Daoy (cell line): ENCODE results near the gene GPR34. TPM values are rescaled to one million over a fixed set of nuclear protein-coding genes. Genes with fewer than 3 reads are reported as not detected.
A peak's percentile ranks its signal among the peaks of the same experiment; 100 is the strongest.
"Not testable (repeated sequence)": the region's sequence is repeated elsewhere in the genome, so short reads cannot be mapped to it uniquely, and the experiment has no call there.

Experiments
- DNase-seq: peaks from one replicate; pipeline ENCODE4 v3.0.0-alpha.2; 2015; ENCODE audit warnings: low read depth
- total RNA-seq: library from RNA; depleted of rRNA; stranded (reverse); fragments of >200 nt; shearing (Covaris generic); gene quantifications from 2 replicates; pipeline ENCODE4 v1.2.3, GENCODE V29; 2014; rRNA removed

Gene GPR34, protein sequence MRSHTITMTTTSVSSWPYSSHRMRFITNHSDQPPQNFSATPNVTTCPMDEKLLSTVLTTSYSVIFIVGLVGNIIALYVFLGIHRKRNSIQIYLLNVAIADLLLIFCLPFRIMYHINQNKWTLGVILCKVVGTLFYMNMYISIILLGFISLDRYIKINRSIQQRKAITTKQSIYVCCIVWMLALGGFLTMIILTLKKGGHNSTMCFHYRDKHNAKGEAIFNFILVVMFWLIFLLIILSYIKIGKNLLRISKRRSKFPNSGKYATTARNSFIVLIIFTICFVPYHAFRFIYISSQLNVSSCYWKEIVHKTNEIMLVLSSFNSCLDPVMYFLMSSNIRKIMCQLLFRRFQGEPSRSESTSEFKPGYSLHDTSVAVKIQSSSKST
- total RNA-seq = not detected in 2 replicates

DNA sequence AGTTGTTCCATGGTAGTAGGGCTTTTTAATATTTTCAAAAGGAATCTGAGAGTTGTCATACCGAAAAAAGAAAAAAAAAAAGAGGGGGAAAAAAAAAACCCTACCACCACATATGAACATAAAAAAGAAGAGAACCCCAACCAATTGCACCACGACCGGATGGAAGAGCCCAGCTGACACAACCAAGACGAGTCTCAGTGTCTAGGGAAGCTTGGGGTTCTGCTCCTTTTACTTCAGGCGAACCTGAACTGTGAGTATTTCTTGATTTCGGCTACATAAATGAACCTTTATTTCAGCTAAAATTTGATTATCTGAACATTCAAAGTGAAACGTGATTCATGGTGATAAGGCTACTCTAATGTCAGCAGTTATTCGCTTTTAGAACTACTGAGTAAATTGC is at the start of gene GPR34:
TSS of gene GPR34 (plus strand) at position 139 of the 400 bp plus-strand sequence. CDS start 6,661 bp downstream, outside the sequence.
- no peak for DNase-seq

DNA sequence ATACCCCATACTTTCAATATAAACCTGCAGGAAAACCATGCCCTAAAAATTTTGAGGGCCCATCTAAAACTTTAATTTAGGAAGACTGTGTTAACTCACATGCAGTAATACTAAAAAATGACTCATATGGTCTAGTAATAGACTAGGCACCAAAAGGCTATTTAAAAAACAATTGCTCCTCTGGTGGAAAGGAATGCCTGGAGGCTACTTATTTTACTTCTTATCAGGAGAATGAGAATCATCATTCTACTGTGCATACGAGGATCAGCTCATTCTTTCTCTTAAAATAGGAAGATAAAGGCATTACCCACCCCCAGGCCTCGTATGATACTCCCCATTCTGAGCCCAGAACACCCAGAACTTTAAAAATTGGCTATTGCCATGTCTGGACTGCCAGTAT is 42.6 kb upstream of the GPR34 start:
- DNase-seq = not testable (repeated sequence)

DNA sequence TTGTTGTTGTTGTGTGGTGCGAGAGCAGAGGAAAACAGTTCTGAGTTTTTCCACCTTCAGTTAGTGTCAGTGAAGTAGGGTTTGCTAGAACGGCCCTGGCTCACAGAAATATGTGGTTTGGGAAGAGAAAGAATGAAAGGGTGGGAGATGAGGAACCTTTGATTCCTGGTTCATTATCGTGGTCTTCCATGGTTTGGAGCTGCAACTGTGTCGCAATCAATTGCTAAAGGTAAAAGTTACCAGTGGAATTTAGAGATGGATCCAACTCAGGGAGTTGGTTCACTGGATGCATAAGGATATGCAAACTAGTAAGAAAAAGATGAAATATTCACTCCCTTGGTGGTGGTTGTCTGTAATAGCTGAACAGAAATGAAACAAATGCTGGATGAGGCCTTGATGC is 35.6 kb upstream of the GPR34 start:
- no peak for DNase-seq

DNA sequence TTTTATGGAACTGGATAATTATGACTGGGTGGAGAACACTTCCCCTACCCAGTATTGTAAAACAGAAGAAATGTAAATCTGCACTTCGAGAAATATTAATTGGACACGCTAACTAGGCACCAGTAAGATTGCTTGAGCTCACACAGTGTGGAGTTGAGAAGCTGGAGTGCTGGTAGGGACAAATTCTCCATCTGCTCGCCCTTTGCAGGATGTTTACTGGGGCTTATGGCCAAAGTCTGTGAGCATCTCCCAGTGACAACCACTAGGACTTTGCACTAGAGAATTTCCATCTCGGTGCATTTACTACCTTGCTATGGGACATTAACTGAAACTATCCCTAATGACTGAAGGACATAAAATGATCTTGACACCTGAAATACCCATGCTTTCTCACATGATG is 33.7 kb upstream of the GPR34 start:
- no peak for DNase-seq

DNA sequence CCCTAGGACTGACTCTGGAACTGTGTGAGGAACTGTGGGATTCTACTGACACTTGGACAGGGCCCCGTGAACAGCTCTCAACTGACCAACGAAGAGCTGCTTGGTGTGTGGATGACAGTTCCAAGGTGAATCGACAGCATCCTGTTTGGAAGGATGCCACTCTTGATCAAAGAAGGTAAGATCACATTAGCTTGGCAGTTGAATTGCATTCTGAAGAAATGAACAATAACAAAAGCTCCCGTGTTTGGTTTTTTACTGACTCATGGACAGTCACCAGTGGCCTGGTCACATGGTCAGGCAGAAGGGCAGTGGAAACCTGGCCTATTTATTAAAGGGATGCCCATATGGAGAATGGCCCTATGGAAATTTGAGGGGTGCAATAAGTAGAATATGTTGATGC is 33.1 kb upstream of the GPR34 start:
- DNase-seq = peak; percentile 0

DNA sequence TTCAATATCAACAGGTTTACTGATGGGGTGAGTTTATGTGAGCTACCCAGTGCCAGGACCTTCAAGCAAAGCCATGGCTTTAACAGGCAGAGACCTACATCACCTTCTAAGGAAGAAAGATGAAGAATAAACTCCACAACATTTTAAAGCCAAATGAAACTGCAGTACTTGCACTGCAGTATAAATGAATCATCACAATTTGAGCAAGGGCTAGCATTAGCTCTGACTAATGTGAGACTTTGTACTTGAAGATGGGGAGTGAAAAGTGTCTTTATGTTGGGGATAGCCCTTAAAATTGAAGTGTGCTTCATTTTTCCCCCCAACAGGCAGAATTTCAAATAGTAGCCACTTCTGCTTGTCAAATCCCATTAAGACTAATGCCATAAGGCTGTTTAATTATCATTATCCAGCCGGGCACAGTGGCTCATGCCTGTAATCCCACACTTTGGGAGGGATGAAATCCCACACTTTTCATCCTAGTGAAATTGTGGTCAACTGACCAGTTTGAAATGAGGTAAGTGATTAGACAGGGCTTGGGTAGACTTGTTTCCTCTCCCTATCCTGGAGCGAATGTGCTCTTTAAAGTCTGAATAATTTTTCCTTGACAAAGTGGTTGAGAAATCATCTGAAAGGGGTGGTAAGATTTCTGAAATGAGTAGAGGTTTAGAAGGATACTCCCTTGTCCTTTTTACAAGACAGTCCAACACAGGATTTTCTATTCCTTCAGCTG is 27.2 kb upstream of the GPR34 start:
- no peak for DNase-seq

DNA sequence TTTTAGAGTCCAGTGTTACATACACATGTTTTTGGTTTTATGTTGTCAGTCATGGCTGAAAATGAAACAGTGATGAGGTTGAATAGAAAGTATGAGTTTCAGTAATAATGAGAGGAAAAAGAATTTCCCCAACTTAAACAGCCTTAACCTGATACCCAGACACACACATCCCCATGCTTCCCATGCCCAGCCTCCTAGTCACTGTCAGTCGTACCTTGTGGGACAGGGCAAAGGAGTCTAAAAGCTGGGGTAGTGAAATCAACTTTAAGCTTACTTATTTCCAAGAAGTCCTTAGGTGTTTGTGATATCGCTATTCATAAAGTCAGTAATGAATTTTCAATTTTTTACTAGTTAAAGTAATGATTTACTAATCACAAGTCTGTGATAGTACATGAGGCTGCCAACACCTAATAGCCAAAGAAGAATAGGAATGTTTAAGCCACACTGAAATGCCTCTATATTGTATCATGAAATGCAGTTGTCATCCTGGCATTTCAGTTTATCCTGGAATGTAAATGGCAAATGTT is 24.3 kb upstream of the GPR34 start:
- DNase-seq = no peak

DNA sequence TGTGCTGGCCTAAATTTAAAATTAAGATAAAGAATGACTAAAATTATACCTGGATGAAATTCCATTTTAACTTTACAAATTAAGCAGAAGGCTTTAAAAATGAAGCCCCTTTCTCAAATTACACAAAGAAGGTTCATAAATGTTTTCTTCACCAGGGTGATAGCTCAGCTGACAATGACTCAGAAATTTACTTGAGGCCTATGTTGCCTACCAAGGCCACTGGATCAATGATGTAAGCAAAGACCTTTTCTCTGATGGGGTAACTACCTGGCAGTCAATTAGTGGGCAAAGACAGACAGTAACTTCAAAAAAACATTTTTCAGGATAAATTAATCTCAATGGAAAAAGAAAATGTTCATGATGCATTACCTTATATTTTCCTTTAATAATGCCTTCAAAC is 23.9 kb upstream of the GPR34 start:
- no peak for DNase-seq

DNA sequence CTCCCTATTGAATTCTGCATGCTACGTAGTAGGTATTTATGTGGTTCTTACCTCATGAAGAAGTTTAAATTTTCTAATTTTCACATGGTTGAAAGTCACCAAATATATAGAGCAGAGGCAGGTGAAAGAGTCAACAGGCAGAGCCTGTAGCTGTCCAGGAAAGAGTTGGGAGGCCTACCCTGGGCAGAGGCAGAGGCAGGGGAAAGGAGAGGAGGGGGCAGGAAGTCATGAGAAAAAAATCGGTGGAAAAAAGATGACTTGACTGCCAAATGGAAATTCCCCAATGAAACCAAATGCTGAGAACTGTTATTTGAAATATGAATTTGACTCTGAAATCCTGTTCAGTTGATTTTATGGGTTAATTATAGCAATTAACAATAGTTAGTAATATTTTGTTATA is 23.1 kb upstream of the GPR34 start:
- DNase-seq = no peak

DNA sequence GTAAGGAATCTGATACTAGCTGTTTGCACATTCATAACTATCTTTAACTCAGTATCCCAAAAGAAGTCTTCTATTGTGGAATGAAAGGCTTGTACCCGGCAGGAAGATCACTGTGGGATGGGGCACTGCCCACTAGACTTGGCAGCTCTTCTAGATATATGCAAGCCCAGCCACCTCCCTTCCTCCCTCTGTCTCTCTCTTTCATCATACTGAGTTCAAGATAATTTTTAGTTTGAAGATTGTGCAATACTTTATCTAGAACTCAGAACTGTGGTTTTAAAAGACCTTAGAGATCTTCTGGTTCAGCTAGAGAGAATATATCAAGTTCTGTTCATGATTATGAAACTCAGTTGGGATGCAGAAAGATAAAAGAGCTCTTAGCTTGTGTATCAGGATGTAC is 22.5 kb upstream of the GPR34 start:
- no peak for DNase-seq

DNA sequence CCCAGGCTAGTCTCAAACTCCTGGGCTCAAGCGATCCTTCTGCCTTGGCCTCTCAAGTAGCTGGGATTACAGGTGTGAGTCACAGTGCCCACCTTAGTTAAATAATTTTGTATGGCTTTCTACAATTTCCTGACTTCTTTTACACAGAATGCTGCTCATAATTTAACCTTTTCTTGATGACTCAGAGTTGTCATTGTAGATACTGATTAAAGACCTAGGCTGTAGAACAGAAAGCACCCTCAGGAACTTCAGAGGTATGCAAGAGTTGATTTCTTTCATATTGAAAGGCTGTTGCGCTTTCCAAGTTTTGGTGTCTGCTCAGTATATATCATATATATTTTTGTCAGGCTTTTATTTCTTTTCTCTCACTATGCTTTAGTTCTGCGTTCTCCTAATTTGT is 21.1 kb upstream of the GPR34 start:
- no peak for DNase-seq

DNA sequence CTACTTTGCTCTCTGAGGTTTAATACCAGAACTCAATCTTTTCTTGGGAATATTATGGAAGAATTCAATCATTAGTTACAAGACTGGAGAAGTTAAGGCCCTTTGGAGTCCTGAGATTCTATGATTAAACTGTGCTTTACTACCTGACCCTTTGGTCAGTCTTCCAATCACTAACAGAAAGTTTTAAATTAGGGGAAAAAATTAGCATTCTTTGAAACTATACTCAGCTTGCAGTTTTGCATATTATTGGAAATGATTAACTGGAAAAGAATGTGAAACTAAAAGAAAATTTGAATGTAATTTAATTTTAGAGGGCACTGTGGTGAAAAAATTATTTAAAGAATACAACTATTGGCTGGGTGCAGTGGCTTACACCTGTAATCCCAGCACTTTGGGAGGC is 18.7 kb upstream of the GPR34 start:
- no peak for DNase-seq

DNA sequence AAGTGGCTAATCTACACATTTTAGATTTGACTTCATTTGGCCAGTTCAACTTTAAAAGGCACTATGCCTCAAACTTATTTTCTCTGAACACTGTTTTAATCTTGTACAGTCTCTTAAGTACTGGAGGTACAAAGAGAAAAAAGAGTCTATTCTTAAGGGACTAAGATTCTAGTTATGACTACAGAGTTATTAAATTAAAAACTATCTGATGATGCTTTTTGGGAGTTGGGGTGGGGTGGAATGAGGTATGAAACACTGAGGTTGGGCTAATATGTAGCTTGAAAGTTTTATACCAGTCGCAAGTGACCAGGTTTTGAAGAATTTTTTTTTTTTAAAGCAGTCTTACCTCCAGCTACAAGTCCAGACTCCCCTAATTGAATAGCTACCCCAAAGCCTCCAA is 17.7 kb upstream of the GPR34 start:
- DNase-seq = no peak

DNA sequence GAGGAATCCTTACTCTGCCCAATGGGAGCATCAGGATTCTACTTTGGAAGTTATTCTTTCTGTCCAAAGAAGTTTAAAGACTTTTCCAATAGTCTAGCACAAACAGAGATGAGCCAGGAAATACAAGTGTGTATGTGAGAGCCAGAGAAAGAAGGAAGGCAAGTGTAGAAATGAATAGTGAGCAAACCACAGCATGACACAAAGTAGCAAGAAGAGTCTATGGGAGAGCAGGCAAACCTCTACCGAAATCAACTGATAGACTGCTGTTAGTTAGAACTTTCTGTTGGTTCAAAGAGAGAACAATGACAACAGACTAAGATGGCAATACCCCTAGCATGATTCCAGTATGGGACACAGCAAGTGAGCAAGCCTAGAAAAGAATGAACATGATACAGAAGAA is 16.1 kb upstream of the GPR34 start:
- no peak for DNase-seq

DNA sequence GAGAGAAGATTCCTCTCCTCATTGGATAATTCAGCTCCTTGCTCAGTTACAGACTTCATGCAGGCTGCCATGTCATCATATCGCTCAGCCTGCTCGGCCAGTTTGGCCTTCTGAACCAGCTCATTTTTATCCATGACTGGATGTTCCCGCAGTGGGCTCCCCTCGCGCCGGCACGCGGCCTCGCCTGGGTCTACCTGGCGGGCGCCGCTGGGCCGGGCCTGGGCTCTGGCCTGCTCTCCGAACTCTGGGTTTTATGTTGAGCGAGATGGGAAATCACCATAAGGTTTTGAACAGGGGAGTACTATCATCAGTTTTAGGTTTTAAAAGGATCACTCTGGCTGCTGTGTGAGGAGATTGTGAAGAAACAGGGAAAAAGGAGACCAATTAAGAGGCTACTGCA is 12.4 kb upstream of the GPR34 start:
- DNase-seq = not testable (repeated sequence)

DNA sequence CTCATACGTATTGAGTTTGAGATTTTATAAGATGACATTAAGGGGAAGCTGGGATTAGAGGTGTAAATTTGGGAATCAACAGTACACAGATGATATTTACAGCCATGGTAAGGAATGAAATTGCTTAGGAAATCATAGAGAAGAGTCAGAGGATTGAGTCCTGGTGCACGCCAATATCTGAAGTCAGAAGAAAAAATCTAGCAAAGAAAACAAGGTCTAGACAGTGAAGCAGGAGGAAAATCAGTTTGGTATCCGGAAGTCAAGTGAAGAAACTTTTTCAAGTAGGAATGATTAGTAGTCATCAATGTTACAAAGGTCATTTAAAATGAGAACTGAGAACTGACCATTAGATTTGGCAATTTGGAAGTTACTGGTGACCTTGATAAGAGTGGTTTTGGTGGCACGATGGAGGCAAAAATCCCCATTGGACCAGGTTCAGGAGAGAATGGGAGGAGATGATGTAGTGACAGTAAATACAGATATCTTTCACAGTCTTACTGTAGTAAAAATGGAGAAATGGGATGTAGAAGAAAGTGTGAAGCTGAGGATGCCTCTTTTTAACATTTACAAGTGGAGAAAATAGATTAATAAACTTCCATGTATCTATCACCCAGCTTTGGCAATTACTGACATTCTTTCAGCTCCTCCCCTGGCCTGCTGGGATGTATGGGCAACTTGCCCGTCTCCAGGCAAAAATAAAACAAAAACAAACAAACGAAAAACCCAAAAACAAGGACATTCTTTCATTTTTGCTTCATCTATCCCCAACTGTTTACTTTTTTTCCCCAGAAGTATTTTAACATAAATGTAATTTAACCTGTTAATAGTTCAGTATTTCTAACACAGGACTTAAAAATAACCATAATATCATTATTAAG is 11.4 kb upstream of the GPR34 start:
- DNase-seq = no peak

DNA sequence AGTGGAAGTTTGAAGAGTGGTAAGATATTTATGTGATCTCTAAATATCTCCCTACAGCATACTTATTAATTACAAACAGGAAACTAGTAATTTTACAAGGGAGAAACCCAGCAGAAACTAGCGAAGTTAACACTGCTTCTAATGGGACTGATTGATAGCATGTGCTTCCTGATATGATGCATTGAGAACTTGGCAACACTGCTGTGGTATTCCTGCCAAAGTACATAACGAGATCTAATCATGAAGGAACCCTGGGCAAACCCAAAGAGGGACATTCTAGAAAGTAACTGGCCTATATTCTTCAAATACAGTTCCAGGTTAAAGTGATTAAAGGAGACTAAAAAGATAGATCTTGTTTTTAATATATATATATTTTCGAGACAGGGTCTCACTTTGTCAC is 4.6 kb upstream of the GPR34 start:
- no peak for DNase-seq

DNA sequence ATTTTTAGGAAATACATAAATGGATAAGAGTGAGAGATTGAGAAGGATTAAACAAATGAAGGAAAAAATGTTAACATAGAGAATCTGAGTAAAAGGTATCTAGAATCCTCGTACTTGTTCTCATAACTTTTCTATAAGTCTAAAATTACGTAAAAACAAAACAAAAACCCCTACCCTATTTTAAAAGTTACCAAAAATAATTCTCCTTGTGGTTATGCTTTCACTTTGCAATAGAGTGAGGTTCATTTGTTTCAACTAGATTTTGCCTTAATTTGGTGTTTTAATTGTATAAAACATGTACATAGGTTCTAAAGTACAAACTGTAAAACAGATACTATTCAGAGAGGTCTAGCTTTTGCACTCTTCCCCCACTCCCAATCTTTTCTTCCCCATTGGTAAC is 3.8 kb upstream of the GPR34 start:
- DNase-seq = no peak

DNA sequence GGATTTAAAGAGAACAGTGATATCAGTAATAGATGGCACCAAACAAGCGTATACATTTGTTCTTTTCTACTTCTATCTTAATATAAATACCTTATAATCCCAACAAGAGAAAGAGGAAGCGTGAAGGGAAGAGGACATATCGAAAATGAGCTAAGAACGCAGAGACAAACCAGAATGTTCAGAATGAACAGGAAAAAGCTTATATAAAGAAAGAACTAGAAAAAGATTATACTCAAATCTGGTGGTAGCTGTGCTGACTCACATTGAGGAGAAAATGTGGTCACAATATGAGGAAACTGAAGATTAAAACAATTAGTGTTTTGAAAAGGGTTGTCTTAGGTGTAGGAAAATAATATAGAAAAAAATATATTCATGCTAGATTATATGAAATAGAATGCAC is 2.0 kb upstream of the GPR34 start:
- DNase-seq = no peak

DNA sequence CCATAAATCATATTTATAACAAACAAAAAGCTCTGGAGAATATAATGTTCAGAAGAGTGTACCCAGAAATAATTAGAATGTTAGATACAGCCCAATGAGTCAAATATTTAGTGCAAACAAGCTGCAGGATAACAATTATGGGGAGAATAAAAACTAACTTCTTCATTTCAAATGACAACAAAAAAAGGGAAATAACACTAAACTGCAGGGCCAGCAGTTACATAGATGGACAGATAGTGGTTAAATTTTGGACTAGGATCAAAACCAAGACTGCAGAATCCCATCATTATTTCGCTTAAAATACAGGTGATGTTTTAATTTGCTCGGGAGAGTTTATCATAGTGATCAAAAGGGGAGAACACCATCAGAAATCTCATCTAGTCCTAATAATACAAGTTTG is 617 bp upstream of the GPR34 start:
- DNase-seq = no peak

DNA sequence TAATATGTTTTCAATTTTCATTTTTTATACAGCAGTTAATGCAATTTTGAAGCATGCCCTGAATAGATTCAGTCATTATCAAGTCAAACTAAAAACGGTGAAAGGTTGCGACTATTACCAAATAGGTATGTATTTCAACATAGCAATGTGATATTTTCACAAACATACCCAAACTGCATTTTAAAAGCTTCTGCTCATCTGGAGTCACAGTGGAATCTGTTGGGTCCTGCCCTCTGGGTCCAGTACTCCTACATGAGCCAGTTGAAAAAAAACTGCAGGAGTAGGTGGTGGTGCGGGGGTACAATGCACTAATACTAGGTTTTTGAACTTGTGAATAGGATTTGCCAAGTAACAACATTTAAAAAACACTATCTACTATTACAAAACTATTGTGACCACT is 938 bp downstream of the GPR34 start:
- DNase-seq = no peak

DNA sequence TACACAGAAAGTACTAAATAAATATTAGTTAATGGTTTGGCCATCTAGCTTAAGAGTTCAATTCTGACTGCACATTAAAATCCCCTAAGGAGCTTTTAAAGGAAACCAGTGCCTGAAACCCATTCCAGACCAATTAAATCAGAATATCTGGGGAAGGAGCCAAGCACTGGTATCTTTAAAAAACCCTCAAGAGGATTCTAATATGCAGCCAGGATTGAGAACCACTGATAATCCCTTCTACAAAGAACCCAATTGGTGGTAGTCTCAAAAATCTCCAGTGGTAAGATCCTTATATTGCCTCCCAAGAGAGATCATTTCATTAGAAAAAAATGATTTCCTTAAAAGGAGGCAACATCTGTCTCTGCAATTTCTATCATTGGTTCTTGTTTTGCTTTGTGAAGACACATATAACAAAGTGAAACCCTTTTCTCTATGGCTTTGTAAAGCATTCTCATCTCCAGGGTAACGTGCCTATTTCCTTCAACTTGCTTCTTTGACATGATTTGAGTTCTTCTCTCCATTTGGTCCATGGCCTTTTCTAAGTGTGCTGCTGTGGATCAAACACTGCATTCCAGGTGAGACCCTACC is 3.5 kb downstream of the GPR34 start:
- DNase-seq = no peak
